Stimulated activated CD8-positive, alpha-beta memory T cell treated with anti-CD3 and anti-CD28 coated beads, Interleukin-4, amount 100 ng/mL, for 1 hour (primary cell): ENCODE data around the gene PATJ.
"Not testable (repeated sequence)": the region's sequence is repeated elsewhere in the genome, so short reads cannot be mapped to it uniquely, and the experiment has no call there.

Experiments
- DNase-seq, 2 donors: peaks; one replicate each; pipeline ENCODE4 v3.0.0-alpha.2; 2020; ENCODE audit warnings: low read depth in 2 of 2, low spot score in 1 of 2

PATJ gene

DNA sequence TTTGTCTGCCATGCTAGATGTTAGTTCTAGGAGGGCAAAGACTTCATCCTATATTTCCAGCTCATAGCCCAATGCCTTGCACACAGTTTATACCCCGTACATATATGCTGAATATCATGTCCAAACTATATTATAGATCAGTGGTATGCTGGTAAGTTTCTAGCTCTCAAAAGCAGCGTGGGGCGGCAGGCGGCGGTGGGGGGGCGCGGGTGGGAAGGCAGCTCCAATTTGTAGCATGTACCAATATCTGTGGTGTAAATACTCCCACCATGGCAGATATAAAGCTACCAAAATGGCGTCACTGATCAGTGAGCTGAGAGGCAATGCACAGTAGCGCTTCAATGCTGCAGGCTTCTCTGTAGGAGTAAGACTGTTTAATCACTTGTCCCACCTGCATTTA, 77.1 kb downstream of the PATJ start:
- DNase-seq = no peak

DNA sequence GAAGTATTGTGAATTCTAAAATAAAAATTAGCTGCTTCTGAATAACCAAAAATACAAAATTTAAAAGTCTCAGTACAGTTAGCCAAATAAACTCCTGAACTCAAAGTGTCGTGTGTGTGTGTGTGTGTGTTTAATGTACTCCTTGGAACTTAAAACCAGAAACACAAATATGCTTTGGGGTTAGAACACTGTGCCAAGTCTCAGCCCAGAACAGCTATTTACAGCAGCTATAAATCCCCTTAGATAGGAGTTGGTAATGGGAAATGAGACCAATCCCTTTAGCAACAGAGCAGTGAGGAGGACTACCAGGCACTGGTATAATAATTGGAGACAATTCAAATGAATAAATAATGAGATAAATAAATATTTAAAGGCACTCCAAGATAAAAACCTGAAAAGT, 83.1 kb downstream of the PATJ start:
- DNase-seq = no peak

DNA sequence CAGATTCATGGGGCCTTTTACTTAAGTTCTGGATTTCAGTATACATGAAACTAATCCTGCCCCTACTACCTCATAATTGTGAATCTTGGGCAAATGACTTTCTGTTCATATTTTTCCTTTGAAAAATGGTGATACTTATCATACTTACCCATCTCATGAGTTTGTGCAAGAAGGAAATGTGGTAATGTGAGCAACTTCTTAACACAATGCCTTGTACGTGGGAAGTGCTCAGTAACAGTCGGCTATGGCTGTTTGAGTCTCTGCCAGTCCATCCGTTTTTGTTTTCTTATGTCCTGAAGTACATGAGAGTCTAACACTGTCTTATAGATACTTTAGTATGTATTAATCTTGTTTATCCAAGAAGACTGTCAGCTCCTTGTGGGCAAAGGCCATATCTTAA, 86.5 kb downstream of the PATJ start:
- no peak for DNase-seq

DNA sequence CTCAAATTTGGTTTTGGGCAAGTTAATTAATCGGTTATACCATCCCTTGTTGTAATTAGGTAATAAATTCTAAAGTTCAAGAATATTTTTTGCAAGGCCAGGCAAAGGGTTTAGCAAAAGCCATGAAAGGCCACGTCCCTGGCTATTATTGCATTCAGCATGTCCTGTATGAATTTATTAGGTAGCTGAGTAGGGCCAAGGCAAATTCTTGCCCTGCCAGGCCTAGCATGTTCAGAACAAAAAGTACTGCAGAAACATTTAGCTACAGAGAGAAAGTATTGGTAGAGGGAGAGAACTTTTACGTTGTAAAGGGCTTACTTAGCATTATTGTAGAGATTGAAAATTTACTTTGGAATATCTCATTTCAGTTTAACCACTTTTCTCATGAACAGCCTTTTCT, 94.4 kb downstream of the PATJ start:
- DNase-seq = no peak

DNA sequence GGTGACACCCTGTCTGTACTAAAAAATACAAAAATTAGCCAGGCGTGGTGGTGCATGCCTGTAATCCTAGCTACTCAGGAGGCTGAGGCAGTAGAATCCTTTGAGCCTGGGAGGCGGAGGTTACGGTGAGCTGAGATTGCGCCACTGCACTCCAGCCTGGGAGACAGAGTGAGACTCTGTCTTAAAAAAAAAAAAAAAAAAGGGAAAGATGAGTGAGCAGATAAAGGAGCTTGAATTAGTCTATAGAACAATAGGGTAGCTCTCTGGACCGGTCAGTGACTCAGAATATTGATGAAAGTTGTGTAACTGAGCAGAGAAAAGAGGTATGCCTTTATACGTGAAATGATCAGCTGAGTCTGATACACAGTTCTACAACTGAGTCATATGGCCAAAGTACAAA, 95.3 kb downstream of the PATJ start:
- DNase-seq = not testable (repeated sequence)

DNA sequence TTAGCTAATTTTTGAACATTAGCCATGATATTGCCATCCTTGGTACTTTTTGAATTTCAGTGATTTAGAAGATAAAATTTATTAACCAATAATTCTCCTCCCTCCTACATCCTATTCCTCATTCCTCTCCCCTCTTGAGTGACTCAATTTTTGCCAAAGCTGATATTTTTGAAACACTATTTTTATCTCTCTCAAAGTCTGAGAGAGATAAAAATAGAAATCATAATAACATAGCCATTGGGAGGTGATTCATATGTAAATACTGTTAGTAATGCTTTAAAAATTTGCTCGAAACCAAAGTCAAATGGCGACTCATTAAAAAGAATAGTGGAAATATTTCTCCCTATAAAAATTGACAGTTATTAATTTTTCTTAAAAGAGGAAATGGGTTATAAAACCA, 97.4 kb downstream of the PATJ start:
- no peak for DNase-seq

DNA sequence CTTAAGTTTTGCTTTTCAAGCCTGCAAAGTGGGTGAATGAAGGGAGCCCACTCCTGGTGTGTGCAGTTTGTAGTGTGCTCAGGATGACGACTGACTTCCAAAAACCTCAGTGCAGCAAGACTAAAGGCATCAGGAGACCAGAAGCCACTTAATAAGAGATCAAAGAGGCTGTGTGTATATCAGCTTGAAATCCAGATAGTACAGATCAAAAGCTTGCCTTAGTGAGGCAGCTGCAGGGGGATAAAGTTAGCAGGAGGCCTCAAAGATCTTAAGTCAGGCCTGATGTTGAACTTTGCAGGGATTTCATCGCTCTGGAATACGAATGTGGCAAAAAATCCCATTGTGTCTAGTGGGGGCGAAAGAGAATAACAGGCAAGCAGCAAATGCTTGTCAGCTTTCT, 99.8 kb downstream of the PATJ start:
- DNase-seq = no peak

DNA sequence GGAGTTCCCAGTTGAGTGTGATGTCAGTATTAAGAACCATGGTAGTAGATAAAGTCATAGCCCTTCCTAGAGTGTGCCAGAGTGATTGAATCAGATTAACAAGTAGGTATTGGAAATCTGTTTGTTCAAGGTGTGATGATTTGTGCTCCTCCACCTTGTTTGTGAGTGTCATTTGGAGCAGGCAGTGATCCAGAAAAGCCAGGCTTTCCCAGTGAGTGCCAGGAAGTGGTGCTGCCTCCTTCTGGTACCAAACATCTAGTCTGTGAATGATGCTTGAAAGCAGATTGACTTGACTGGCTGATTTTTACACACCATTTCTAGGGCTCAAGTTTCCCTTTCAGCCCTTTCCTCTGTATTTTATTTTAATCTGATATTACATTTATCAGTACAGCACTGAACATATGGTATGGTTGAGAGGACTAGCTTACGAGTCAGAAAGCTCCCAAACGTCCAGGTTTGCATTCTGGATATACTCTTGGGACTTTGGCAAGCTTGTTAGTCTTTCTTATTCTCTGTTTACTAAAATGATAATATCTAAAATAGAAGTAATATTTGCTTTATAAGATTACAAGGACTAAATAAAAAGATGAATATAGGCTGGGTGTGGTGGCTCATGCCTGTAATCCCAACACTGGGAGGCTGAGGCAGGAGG, 100.7 kb downstream of the PATJ start:
- DNase-seq = no peak

DNA sequence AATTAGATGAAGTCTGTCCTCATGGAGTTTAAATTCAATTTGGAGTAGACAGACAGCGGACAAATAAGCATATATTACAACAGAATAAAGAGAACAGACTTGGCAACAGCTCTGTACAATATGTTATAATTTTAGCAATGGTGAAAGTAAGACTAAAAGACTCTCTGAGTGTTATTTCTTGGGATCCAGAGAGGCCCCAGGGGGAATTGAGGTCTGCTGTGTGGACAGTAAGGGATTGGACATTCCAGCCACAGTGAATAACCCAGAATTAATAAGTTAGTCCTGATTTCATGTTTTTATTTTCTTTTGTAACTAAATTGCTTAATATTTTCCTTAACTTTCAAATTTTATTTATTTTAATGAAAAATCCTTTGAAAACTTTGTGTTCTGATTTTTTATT, 101.7 kb downstream of the PATJ start:
- no peak for DNase-seq

DNA sequence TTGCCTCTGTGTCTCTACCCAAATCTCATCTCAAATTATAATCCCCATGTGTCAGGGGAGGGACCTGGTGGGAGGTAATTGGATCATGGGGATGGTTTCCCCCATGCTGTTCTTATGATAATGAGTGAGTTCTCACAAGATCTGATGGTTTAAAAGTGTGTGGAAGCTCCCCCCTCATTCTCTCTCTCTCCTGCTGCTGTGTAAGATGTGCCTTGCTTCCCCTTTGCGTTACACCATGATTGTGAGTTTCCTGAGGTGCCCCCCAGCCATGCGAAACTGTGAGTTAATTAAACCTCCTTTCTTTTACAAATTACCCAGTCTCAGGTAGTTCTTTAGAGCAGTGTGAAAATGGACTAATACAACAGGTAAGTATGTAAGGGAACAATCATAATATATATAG, 102.4 kb downstream of the PATJ start:
- DNase-seq = not testable (repeated sequence)

DNA sequence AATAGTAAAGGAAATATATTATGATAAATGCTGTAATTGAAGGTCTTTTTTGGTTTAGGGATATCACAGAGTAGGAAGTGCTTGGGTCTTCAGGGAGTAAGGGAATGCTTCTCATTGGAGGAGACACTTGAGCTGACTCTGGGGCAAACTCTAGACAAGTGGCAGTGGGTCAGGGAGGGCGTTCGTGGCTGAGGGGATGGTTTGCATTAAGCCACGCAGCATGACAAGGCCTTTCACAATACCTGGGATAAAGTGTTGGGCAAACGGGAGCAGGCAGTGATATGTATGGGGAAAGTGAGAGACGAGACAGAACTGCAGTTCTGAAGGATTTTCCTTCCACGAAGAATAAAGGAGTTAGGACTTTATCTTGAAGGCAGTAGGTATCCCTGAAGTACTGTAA, 109.0 kb downstream of the PATJ start:
- DNase-seq = no peak

DNA sequence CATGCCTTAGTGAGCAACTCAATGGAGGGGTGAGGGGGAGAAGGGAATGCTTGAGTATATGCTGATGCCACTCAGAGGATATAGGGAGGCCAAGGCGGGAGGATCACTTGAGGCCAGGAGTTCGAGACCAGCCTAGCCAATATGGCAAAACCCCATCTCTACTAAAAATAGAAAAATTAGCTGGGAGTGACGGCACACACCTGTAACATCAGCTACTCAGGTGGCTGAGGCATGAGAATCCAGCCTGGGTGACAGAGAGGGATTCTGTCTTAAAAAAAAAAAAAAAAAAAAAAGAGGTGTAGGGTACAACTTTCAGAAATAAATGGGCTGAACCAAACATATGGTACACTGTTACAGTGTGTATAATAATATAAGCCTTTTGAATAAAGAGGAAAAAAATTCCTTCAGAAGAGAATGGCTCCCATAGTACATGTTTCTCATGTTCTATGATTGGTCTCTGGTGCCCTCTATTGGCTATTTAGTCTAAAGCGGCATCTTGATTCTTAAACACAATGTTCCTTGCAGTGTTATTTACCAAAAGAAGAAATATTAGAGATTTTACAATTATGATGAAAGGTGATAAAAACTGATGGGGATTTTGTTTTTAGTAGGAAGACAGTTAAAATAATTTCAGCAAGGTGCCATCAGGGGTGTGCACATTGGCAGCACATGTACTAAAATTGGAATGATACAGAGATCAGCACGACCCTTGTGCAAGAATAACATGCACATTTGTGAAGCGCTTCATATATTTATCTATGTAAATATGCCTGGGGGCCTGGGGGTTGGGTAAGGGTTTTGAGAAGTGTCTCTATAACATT, 109.8 kb downstream of the PATJ start:
- DNase-seq = no peak

DNA sequence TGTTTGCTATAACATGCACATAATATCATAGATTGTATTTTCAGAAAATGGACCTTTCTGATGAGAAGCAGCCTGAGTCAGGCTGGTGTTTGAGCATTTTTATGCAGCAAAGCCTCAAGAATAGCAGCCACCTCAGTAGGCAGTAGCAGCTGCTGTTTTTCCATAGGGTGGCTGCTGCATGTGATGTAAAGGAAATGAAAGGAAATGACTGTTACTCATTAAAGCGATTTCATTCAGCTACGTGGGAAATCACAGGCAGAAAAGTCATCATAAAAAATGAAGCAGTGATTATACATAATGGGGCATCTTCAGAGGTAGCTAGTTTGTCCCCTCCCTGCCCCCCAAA, 110.4 kb downstream of the PATJ start:
- no peak for DNase-seq

DNA sequence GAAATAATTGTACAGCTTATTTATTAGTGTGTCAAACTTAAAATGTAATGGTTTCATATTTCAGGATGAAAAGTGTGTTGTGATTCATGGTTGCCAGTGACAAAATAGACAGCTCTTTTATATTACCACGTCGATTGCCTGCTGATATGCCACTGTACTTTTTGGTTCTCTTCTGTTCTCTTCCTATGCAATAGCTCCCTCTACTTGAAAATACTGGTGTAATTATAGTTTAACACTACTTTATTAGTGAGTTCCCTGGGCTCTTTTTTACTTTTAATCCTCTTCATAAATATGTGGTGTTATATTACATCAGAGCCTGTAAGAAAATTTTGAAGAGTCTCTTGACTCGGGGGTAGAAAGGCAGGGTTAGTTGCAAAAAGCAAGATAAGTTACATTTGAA, 111.3 kb downstream of the PATJ start:
- no peak for DNase-seq

DNA sequence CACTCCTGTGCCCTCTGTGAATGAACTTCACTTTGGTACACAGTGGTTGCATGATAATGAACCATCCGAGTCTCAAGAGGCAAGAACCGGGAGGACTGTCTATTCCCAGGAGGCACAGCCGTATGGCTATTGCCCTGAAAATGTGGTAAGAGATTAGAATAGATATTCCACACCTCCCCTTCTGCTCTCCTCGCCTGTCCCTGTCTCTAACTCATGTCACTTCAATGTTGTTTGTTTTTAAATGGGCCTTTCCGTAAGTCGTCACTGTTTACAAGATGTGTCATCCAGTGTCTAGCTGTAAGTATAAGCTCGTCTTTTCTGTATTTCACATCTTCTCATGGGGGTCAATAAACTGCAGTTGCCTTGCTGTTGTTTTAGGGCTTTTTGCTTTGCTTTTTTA, 122.2 kb downstream of the PATJ start:
- no peak for DNase-seq

DNA sequence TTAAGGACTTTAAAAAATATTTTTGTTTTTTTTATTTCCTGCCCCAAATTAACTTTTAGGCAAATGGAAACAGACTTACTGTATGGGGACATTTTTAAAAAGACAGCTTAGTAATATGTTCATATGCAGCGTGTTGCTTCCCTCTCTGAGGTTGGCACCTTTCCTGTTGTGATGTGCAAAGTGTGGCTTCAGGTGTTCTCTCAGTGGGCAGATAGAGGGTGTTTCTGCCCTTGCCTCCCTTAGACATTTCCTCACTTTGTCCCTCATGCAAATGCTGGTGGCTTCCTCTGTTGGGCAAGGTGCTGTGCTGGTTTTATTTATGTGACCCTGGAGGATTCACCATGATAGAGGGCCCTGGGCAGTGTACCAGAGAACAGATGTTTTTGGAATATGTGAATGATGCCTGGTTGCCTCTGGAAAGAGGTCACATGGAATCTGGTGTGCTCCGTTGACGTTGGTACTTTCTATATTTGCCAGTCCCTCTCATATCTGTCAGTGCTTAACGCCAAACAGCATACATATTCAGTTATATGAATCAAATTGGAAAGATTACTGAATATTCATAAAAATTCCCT, 123.5 kb downstream of the PATJ start:
- no peak for DNase-seq

DNA sequence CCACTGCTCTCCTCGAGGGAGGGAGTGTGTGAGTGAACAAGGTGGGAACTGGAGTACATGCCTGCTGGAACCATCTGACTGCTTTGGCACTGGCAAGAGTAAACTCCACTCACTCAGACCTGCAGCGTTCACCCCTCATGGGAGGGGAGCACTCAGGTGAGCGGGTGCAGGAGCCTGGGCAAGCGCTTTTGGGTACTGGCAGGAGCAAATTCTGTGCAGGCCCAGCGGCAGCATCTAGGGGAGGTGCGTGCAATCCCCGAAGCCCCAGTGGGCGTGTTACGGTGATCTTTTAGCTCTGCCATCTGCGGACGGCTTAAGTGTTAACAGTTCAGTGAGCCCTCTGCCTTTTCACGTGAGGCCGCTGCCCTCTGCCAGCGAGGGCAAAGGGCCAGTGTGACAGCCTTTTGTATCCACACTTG, 127.4 kb downstream of the PATJ start:
- DNase-seq = no peak

DNA sequence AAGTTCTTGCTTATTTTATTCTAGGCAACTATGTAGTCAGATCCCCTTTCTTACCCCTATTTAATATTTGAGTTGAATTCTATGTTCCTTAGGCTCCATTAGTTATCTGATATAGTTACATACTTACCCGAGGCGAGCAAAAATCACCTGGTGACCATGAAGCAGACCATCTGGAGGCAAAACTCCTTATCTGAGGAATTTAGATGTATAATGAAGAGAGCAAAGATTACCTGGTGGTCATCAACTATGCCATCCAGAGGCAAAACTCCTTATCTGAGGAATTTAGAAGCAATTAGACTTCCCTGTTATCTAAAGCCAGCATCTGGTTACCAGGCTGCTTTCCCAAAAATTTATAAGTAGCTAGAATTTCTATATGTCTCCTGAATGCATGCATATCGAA, 129.9 kb downstream of the PATJ start:
- no peak for DNase-seq

DNA sequence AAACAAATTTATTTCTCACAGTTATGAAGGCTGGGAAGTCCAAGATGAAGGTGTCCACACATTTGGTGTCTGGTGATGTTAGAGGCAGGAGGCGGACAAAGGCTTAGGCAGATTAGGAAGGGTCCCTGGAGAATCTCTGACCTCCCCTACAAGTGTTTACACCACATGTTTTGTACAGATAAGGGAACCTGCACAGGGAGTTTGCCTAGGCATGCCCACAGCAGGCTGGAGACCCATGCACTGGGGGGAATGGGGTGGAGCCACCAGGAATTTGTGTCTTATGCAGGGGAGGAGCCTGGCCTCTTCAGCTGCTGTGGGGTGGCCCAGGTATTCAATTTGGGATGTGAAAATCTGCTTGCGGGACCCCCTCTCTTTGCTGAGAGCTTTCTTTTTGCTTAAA, 131.3 kb downstream of the PATJ start:
- no peak for DNase-seq

DNA sequence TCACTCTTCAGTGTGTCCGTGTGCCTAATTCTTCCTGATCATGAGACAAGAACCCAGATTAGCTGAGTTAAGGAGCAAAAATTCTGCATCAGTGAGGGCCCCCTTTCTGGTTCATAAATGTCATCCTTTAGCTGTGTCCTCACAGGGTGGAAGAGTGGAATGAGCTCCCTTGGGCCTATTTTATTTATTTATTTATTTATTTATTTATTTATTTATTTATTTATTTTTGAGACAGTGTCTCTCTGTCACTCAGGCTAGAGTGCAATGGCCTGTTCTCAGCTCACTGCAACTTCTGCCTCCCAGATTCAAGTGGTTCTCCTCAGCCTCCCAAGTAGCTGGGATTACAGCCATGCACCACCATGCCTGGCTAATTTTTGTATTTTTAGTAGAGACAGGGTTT, 131.7 kb downstream of the PATJ start:
- DNase-seq = no peak

DNA sequence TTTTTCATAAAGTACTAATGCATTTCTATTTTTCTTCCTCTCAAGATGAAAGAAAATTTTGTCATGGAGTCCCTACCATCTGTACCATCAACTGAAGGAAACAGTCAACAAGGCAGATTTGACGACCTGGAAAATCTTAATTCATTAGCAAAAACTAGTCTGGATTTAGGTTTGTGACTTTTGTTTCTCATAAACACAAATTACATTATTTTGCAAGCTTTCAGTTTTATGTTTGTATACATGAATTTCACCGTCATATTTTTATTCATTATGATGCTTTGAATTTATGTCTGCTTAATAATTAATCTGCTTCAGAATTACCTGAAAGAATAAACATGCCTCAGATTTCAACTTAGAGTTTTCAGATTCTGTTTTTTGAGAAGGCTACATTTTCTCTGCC, 132.9 kb downstream of the PATJ start:
- no peak for DNase-seq

DNA sequence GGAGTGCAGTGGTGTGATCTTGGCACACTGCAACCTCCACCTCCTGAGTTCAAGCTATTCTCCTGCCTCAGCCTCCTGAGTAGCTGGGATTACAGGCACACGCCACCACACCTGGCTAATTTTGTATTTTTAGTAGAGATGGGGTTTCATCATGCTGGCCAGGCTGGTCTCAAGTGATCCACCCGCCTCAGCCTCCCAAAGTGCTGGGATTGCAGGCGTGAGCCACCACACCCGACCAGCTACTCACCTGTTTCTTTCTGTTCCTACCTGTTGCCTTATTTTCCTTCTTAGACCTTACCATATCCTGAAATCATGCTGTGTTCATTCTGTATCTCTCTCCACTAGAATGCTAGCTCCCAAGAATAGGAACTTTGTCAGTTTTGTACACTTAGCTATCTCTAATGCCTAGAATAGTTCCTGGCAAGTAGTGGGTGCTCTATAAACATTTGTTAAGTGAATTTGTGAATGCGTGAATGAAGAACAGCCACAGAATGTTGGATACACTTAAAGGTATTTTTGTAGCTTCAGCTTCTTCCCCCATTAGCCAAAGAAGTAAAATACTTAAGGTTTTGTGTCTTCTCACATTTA, 137.7 kb downstream of the PATJ start:
- DNase-seq = not testable (repeated sequence)
